H1 (cell line): ENCODE data around the gene EIF2S2. TPM values are rescaled to one million over a fixed set of nuclear protein-coding genes. Genes with fewer than 3 reads are reported as not detected.

Source experiments
- CTCF ChIA-PET: fragments of 300-600 bp; sonication (Branson Sonifier 250); formaldehyde crosslinking; loops from one replicate; lab custom pipeline; 2021; ENCODE audit not compliant: partially characterized antibody; lab: Charles Lee
- POLR2A ChIA-PET: fragments of 300-600 bp; sonication (Branson Sonifier 250); formaldehyde crosslinking; loops from one replicate; lab custom pipeline; 2021; ENCODE audit warnings: inconsistent platforms; ENCODE audit not compliant: partially characterized antibody; lab: Charles Lee
- DNase-seq, 2 experiments: peaks; one replicate each; pipeline versions ENCODE4 v3.0.0 to v3.0.0-alpha.2; 2010 to 2022; ENCODE audit warnings: low spot score in 2 of 2, low read depth in 1 of 2, mixed read lengths in 1 of 2
- FAIRE-seq: peaks from 2 replicates; lab custom pipeline; 2011; peaks lifted over from hg19 to GRCh38; lab: Jason Lieb, UNC
- H2AFZ ChIP-seq: 2 replicates; pipeline ENCODE4 v1.8.1; 2012; ENCODE audit warnings: low read length, inconsistent platforms
- H2AK5ac ChIP-seq: 2 replicates; pipeline ENCODE4 v1.6.1; 2013; ENCODE audit warnings: low read depth, low read length
- H2BK120ac ChIP-seq: replicated peaks from 2 replicates; pipeline ENCODE3; 2013; ENCODE audit warnings: low read depth, low read length, inconsistent platforms
- H2BK12ac ChIP-seq: 2 replicates; pipeline ENCODE4 v1.6.1; 2013; ENCODE audit warnings: low read depth, low read length
- H2BK15ac ChIP-seq: 2 replicates; pipeline ENCODE4 v1.6.1; 2013; ENCODE audit warnings: low read length
- H2BK20ac ChIP-seq: 2 replicates; pipeline ENCODE4 v1.6.1; 2013; ENCODE audit warnings: low read length
- H2BK5ac ChIP-seq: 2 replicates; pipeline ENCODE4 v1.6.1; 2013; ENCODE audit warnings: low read depth, low read length
- H3K14ac ChIP-seq: 2 replicates; pipeline ENCODE4 v1.6.1; 2013; ENCODE audit warnings: inconsistent platforms; ENCODE audit not compliant: insufficient read length
- H3K18ac ChIP-seq: 2 replicates; pipeline ENCODE4 v1.6.1; 2013; ENCODE audit warnings: low read length; ENCODE audit errors: extremely low read depth
- H3K23ac ChIP-seq: 2 replicates; pipeline ENCODE4 v1.6.1; 2013; ENCODE audit warnings: inconsistent platforms; ENCODE audit not compliant: insufficient read length
- H3K23me2 ChIP-seq: 2 replicates; pipeline ENCODE4 v1.6.1; 2013; ENCODE audit warnings: low read depth, low read length
- H3K27ac ChIP-seq: 2 replicates; pipeline ENCODE4 v1.6.1; 2011; ENCODE audit warnings: low read depth, low read length, inconsistent platforms
- H3K27me3 ChIP-seq, 4 experiments: replicated peaks in 1 of 4; 1 replicate in 1 of 4; 2 replicates in 3 of 4; pipeline versions ENCODE4 v1.6.1 to v1.8.1; 2011 to 2013; ENCODE audit warnings: low read length in 3 of 4, mild to moderate bottlenecking in 3 of 4, inconsistent platforms in 2 of 4, mixed read lengths in 2 of 4, moderate library complexity in 1 of 4; ENCODE audit not compliant: control insufficient read depth in 3 of 4, insufficient read depth in 3 of 4; ENCODE audit errors: extremely low read depth in 1 of 4
- H3K36me3 ChIP-seq, 4 experiments: 2 replicates each; pipeline versions ENCODE4 v1.6.1 to v1.8.1; 2011 to 2013; ENCODE audit warnings: mild to moderate bottlenecking in 4 of 4, low read length in 3 of 4, moderate library complexity in 2 of 4, control low read depth in 1 of 4, inconsistent platforms in 1 of 4; ENCODE audit not compliant: insufficient read depth in 4 of 4, control insufficient read depth in 2 of 4
- H3K4ac ChIP-seq: replicated peaks from 2 replicates; pipeline ENCODE3; 2013; ENCODE audit warnings: low read length, low read depth, mixed read lengths, inconsistent platforms; ENCODE audit not compliant: insufficient read length
- H3K4me1 ChIP-seq, 4 experiments: replicated peaks in 1 of 4; 1 replicate in 1 of 4; 2 replicates in 3 of 4; pipeline versions ENCODE4 v1.6.1 to v1.8.1; 2011 to 2013; ENCODE audit warnings: low read length in 3 of 4, inconsistent platforms in 2 of 4, mixed read lengths in 1 of 4; ENCODE audit not compliant: insufficient read depth in 4 of 4, control insufficient read depth in 3 of 4
- H3K4me2 ChIP-seq, 2 experiments: 2 replicates each; pipeline versions ENCODE4 v1.6.1 to v1.8.1; 2011 to 2013; ENCODE audit warnings: low read depth in 2 of 2, low read length in 2 of 2, control low read depth in 1 of 2, inconsistent platforms in 1 of 2, mild to moderate bottlenecking in 1 of 2; ENCODE audit not compliant: insufficient read depth in 1 of 2
- H3K4me3 ChIP-seq, 4 experiments: fragments of 200-600, 300-600 bp in 1 of 4; sonication (generic), shearing (Covaris generic), sonication (Bioruptor Twin) in 1 of 4; 2 replicates each; pipeline versions ENCODE4 v1.5.1 to v1.8.1; 2011 to 2016; ENCODE audit warnings: low read length in 4 of 4, low read depth in 3 of 4, control low read depth in 2 of 4, inconsistent platforms in 2 of 4, mild to moderate bottlenecking in 2 of 4, mixed read lengths in 1 of 4, moderate library complexity in 1 of 4; ENCODE audit not compliant: insufficient read depth in 2 of 4; ENCODE audit errors: extremely low read depth in 1 of 4
- H3K56ac ChIP-seq: replicated peaks from 2 replicates; pipeline ENCODE3; 2013; ENCODE audit warnings: low read depth, mild to moderate bottlenecking, mixed read lengths, low read length, inconsistent platforms; ENCODE audit not compliant: insufficient read length
- H3K79me1 ChIP-seq: 2 replicates; pipeline ENCODE4 v1.6.1; 2013; ENCODE audit warnings: low read depth, low read length, control low read depth
- H3K79me2 ChIP-seq, 2 experiments: 2 replicates each; pipeline versions ENCODE4 v1.6.1 to v1.8.1; 2012 to 2013; ENCODE audit warnings: low read length in 2 of 2, mild to moderate bottlenecking in 2 of 2, inconsistent platforms in 1 of 2; ENCODE audit not compliant: insufficient read depth in 2 of 2, control insufficient read depth in 1 of 2
- H3K9ac ChIP-seq, 4 experiments: replicated peaks in 1 of 4; 1 replicate in 1 of 4; 2 replicates in 3 of 4; pipeline versions ENCODE4 v1.6.1 to v1.8.1; 2011 to 2013; ENCODE audit warnings: low read depth in 3 of 4, low read length in 3 of 4, control low read depth in 2 of 4, mild to moderate bottlenecking in 2 of 4, moderate library complexity in 2 of 4, inconsistent platforms in 1 of 4; ENCODE audit errors: extremely low read depth in 1 of 4
- H3K9me3 ChIP-seq, 2 experiments: 2 replicates each; pipeline versions ENCODE4 v1.6.1 to v1.8.1; 2012 to 2013; ENCODE audit warnings: mild to moderate bottlenecking in 2 of 2, moderate library complexity in 2 of 2, control low read depth in 1 of 2, inconsistent platforms in 1 of 2, low read depth in 1 of 2, low read length in 1 of 2, mixed read lengths in 1 of 2; ENCODE audit not compliant: insufficient read depth in 2 of 2
- H4K20me1 ChIP-seq, 2 experiments: replicated peaks in 1 of 2; 2 replicates each; pipeline versions ENCODE3 to v1.8.1; 2011 to 2013; ENCODE audit warnings: inconsistent platforms in 2 of 2, low read length in 2 of 2, mild to moderate bottlenecking in 1 of 2; ENCODE audit not compliant: insufficient read depth in 2 of 2, control insufficient read depth in 1 of 2
- H4K5ac ChIP-seq: 2 replicates; pipeline ENCODE4 v1.6.1; 2013; ENCODE audit warnings: low read length, low read depth, mixed read lengths, inconsistent platforms; ENCODE audit not compliant: insufficient read length
- H4K8ac ChIP-seq: 2 replicates; pipeline ENCODE4 v1.8.0; 2013; ENCODE audit warnings: mild to moderate bottlenecking, moderate library complexity, low read length, inconsistent platforms; ENCODE audit not compliant: insufficient read depth; ENCODE audit errors: extremely low read depth
- H4K91ac ChIP-seq: replicated peaks from 2 replicates; pipeline ENCODE3; 2013; ENCODE audit warnings: low read length, mixed read lengths, inconsistent platforms; ENCODE audit not compliant: insufficient read length
- WGBS, 2 experiments: shearing (Covaris generic) in 1 of 2; methylation state at CpG; one replicate each; pipeline versions ENCODE4 v1.1.6 to v1.1.7; 2013 to 2015; ENCODE audit warnings: low lambda C conversion rate in 2 of 2, mixed read lengths in 2 of 2, inconsistent platforms in 1 of 2, low coverage in 1 of 2, missing lambda C conversion rate in 1 of 2; ENCODE audit not compliant: insufficient replicate concordance in 2 of 2, insufficient coverage in 1 of 2, insufficient read length in 1 of 2; ENCODE audit errors: extremely low coverage in 1 of 2, missing lambda C conversion rate in 1 of 2; 5-methylcytosine and 5-hydroxymethylcytosine counted together
- polyA plus RNA-seq, 7 experiments: library from polyadenylated mRNA; depleted of rRNA in 3 of 7; stranded (reverse) in 5 of 7; unstranded in 2 of 7; fragments of >200 nt in 5 of 7; fragments of 200-250 nt in 2 of 7; gene quantifications; 1 replicate in 5 of 7; 2 replicates in 1 of 7; 4 replicates in 1 of 7; pipeline versions ENCODE4 v1.2.1 to v1.2.3, GENCODE V29; 2011 to 2013; ENCODE audit warnings: missing spikeins in 2 of 7, mixed read lengths in 2 of 7
- total RNA-seq: library from RNA; stranded (reverse); fragmentation: NEBNext Ultra II Directional; extraction: Animal tissue kit (Norgen Biotek cat#: 25700); gene quantifications from 2 replicates; pipeline ENCODE4 v1.2.1, GENCODE V29; 2021

The EIF2S2 gene
- total and polyA plus RNA-seq, 2 of the 8 experiments (the other 6 are each of a cell fraction or from before 2014, with no cell fraction given): 59.5 to 142 TPM

DNA sequence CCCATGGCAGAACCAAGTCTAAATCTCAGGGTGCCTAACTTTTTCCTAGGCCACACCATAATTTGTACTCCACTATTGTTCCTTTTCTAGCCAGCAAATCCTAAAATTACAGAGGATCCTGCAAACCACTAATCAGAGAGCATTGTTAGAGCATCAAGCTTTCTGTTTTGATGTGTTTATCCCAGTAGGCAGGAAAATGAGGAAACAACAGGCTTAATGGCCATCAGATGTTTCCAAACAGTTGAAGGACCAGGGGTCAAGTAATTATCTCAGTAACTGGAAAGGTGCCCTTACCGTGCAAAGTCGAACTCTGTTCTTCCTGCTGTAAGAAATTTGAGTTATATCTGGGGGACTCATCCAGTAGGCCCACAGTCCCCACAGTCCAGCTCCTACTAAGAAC is 59.6 kb downstream of the EIF2S2 start:
- CTCF ChIA-PET: interaction anchor here (0.7 to 0.8 kb wide), 2 partner anchors 16 to 125 kb away, joined by 3 read pairs; no protein-coding TSS in a partner anchor

More for the DNA sequence above, 59.6 kb downstream of the EIF2S2 start:
- H3K23ac ChIP-seq: no peak overlapping the region
- POLR2A ChIA-PET: no interaction called here
- no peak overlapping the region for H4K91ac ChIP-seq
- peaks cover 0 to 10% (median 0%) of the 10 kb centered on the region in 4 experiments; a peak in 3 of 7 replicates for H3K4me1 ChIP-seq
- no peak overlapping the region for H2AFZ ChIP-seq
- H3K18ac ChIP-seq: no peak overlapping the region
- no peaks in the 10 kb centered on the region for H3K23me2 ChIP-seq
- H4K20me1 ChIP-seq: peaks cover 18 to 35% of the 10 kb centered on the region in 2 experiments
- H2BK5ac ChIP-seq: no peak overlapping the region
- H2BK12ac ChIP-seq: no peak overlapping the region
- 86% methylated on average over 2 of the region's 2 CpGs; no CpG with 5 or more reads in 1 of the 2 experiments for WGBS, 2 experiments
- no peak overlapping the region for H2AK5ac ChIP-seq
- no peak overlapping the region for H2BK15ac ChIP-seq
- H3K4me2 ChIP-seq: no peak overlapping the region
- H3K9me3 ChIP-seq: no peaks in the 10 kb centered on the region
- DNase-seq (no peak), FAIRE-seq (no peak)
- no peak overlapping the region for H3K27ac ChIP-seq
- H3K4me3 ChIP-seq: no peak overlapping the region
- H3K27me3 ChIP-seq: no peaks in the 10 kb centered on the region
- no peak overlapping the region for H3K14ac ChIP-seq
- H3K4ac ChIP-seq: no peak overlapping the region
- H4K8ac ChIP-seq: no peak overlapping the region
- H3K56ac ChIP-seq: no peak overlapping the region
- no peak overlapping the region for H2BK120ac ChIP-seq
- H2BK20ac ChIP-seq: no peak overlapping the region
- no peak overlapping the region for H3K9ac ChIP-seq
- no peaks in the 10 kb centered on the region for H3K36me3 ChIP-seq
- no peak overlapping the region for H4K5ac ChIP-seq
- peaks cover 5 to 64% of the 10 kb centered on the region in 2 experiments for H3K79me2 ChIP-seq
- H3K79me1 ChIP-seq: peaks cover 21% of the 10 kb centered on the region
